SK-N-SH (cell line): Measurements from ENCODE around the gene OVCH2.

ENCODE experiments used
- CHD2 ChIP-seq: fragments of 150-350 bp; IDR thresholded peaks from 2 replicates; pipeline ENCODE4 v1.6.1; 2018; ENCODE audit warnings: low read length; ENCODE audit not compliant: partially characterized antibody
- EP300 ChIP-seq, 2 experiments: IDR thresholded peaks; 2 replicates each; pipeline versions ENCODE4 v1.4.0 to v1.6.1; 2012; ENCODE audit warnings: borderline replicate concordance in 1 of 2, low read depth in 1 of 2, low read length in 1 of 2
- RAD21 ChIP-seq: IDR thresholded peaks from 2 replicates; pipeline ENCODE4 v1.6.1; 2012; ENCODE audit warnings: mild to moderate bottlenecking, low read length
- SMC3 ChIP-seq: IDR thresholded peaks from 2 replicates; pipeline ENCODE4 v1.6.1; 2012; ENCODE audit warnings: low read depth, low read length, improper control_type of control experiment
- TF ChIP-seq, protein P1 (sequence below): fragments of 200-600 bp; sonication (generic); IDR thresholded peaks from 2 replicates; pipeline ENCODE4 v1.6.1; 2017; ENCODE audit warnings: antibody characterized with exemption, mild to moderate bottlenecking, moderate library complexity

DNA sequence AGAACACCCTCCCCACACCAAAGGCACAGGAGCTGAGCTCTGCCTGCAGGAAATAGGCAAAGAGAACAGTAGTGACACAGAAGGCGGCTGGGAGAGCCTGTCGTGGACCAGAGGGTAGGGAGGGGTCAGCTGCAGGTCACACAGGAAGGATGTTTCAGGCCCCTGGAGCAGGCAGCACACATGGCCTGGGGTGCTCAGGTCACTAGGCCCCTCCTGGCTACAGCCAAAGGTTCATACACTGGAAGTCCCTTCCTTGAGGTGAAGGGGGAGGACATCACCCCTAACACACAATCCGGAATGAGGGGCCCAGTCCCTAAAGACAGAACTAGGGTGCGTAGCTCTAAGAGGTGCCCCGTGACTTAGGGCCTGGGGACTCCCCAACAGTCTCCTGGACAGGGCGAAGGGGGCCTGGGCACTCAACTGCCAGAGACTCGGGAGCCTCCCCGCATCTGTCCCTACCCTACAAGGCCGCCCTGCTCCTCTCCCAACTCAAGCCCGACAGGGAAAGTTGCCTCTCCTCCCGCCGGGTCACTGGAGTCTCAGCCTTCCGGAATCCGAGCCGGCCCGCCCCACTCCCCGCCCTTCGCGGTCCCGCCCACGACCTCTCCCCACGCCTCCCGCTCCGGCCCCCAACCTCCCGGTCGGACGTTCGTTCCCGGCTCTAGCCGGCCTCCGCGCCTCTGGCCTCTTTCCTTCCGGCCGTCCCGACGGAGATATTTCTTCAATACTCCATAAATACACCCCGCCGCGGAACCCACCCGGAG is 33.1 kb downstream of the OVCH2 start, which contains the start of gene CYB5R2:
- TF ChIP-seq, protein P1, sequence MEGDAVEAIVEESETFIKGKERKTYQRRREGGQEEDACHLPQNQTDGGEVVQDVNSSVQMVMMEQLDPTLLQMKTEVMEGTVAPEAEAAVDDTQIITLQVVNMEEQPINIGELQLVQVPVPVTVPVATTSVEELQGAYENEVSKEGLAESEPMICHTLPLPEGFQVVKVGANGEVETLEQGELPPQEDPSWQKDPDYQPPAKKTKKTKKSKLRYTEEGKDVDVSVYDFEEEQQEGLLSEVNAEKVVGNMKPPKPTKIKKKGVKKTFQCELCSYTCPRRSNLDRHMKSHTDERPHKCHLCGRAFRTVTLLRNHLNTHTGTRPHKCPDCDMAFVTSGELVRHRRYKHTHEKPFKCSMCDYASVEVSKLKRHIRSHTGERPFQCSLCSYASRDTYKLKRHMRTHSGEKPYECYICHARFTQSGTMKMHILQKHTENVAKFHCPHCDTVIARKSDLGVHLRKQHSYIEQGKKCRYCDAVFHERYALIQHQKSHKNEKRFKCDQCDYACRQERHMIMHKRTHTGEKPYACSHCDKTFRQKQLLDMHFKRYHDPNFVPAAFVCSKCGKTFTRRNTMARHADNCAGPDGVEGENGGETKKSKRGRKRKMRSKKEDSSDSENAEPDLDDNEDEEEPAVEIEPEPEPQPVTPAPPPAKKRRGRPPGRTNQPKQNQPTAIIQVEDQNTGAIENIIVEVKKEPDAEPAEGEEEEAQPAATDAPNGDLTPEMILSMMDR, result no peak
- no peak for TF ChIP-seq CHD2
- no peak for TF ChIP-seq SMC3
- no peak for TF ChIP-seq RAD21
- TF ChIP-seq EP300 (IDR thresholded peaks at IDR 0.05; ENCODE audit: borderline replicate concordance in 1 of 2, low read depth in 1 of 2, low read length in 1 of 2), result no peak
